Urothelium cell line (cell line): ENCODE measurements around the gene ALK.

ENCODE experiments used
- DNase-seq: peaks from one replicate; pipeline ENCODE4 v3.0.0; 2011; ENCODE audit warnings: low spot score, mixed read lengths
- FAIRE-seq: peaks from 2 replicates; lab custom pipeline; 2011; peaks lifted over from hg19 to GRCh38; lab: Jason Lieb, UNC

The ALK gene

GRCh38 chr2:29196792-29197788 is 724.3 kb downstream of the ALK start:
- DNase-seq (peak; percentile 75), FAIRE-seq (peak; percentile 76)

- DNase-seq: no peak
- FAIRE-seq: no peak
These were observed 725.6 kb downstream of the ALK start for GRCh38 chr2:29195796-29196195.

DNA sequence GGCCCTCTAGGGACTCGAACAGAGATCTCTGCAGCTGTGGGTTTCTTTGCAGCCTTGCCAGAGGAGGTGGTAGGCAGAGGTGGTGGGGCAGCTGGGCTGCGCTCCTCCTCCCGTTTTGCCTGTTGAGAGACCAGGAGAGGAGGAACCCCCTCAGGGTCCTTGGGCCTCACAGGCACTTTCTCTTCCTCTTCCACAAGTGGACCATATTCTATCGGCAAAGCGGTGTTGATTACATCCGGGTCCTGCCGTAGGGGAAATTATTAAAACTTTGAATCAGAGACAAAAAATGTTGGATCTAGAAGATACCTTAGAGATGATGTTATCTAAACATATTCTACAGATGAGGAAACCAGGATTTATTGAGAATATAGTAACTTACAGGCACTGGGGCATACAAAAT is 727.7 kb downstream of the ALK start:
- no peak for FAIRE-seq

DNA sequence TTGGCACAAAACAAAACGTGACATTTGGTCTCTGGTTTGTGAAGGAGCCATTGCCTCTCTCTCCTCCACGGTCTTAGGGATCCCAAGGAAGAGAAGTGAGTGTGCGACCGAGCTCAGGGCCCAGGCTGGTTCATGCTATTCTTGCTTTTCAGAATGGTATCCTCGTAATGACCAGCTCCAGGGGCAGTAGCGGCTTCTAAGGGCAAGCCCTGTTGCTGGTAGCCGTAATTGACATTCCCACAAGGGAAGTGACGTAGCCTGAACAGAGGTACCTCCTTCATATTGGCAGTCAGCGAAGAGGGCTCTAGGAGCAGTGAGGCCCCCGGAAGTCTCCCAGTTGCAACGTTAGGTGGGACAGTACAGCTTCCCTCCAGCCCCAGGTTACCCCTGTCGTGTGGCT is 728.3 kb downstream of the ALK start:
- DNase-seq (no peak), FAIRE-seq (no peak)

More for the DNA sequence above, 727.7 kb downstream of the ALK start:
- DNase-seq: no peak

GRCh38 chr2:29192526-29192925 is 728.9 kb downstream of the ALK start:
- no peak for DNase-seq
- FAIRE-seq: no peak

DNA sequence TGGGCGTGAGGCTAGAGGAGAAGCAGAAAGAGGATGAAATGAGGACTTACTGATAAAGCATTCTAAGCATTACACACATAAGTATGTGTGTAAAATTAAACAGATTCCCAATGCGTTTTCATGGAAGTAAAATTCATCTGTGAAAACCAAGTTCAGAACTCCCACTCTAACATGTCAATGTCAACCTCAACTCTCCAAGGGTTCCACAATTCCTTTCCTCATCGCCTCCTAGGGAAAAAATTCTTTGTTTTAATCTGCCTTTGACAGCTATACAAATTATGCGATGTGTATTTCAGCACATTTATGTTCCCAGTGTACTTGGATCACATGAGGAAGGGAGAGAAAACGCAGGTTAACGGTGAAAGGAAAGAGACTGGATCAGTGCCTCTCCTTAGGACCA is 729.6 kb downstream of the ALK start:
- no peak for FAIRE-seq
- DNase-seq: no peak

GRCh38 chr2:29189052-29189451 is 732.3 kb downstream of the ALK start:
- FAIRE-seq: no peak
- DNase-seq: no peak

GRCh38 chr2:29187926-29188325 is 733.5 kb downstream of the ALK start:
- DNase-seq: no peak
- FAIRE-seq: no peak

- no peak for FAIRE-seq
- no peak for DNase-seq
These were observed 734.6 kb downstream of the ALK start for GRCh38 chr2:29186817-29187216.

DNA sequence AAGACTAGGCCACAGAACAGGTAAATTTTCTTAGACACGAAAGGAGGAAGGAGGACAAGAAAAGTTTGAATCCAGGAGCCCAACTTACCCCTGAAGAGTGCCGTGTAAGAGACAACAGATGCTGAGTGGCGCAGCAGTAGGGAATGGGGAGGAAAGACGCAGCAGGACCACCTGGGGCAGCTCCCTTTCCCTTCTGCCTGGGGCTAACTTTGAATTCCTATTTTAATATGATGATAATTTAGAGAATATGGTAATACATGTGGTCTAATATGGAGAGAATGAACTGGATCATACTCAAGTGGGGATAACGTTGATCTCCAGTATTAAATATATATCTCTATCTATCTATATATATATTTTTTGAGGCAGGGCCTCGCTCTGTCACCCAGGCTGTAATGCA is 736.9 kb downstream of the ALK start:
- FAIRE-seq (no peak), DNase-seq (no peak)

GRCh38 chr2:29182920-29183319 is 738.5 kb downstream of the ALK start:
- no peak for FAIRE-seq
- no peak for DNase-seq

- DNase-seq (no peak), FAIRE-seq (no peak)
These were observed 739.1 kb downstream of the ALK start for GRCh38 chr2:29182334-29182733.

GRCh38 chr2:29175338-29175737 is 746.0 kb downstream of the ALK start:
- no peak for FAIRE-seq
- no peak for DNase-seq

GRCh38 chr2:29174937-29175336 is 746.4 kb downstream of the ALK start:
- FAIRE-seq (no peak), DNase-seq (no peak)

GRCh38 chr2:29166242-29167039 is 754.9 kb downstream of the ALK start:
- no peak for FAIRE-seq

GRCh38 chr2:29165362-29166241 is 755.8 kb downstream of the ALK start:
- FAIRE-seq: no peak

More at GRCh38 chr2:29166242-29167039, 754.9 kb downstream of the ALK start:
- no peak for DNase-seq

GRCh38 chr2:29164091-29164846 is 757.1 kb downstream of the ALK start:
- FAIRE-seq (no peak), DNase-seq (no peak)

More at GRCh38 chr2:29165362-29166241, 755.8 kb downstream of the ALK start:
- DNase-seq: no peak

GRCh38 chr2:29162204-29162928 is 759.0 kb downstream of the ALK start:
- FAIRE-seq: no peak
- DNase-seq: no peak

DNA sequence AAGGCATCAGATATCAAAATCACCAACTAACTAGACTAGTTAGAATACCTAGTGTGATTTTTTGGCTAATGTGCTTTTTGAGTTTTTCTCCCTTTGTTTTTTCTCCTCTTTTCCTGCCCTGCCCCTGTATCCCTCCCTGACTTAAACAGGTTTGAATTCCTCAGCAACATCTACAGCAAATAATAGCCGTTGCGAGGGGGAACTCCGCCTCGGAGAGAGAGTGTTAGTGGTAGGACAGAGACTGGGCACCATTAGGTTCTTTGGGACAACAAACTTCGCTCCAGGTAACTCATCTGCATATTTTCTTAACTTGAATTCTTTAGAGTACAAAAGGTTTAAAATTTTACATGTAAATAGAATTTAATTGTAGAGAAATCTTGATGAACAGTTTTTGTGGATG is 761.2 kb downstream of the ALK start:
- no peak for FAIRE-seq
- DNase-seq: no peak
